H1 (cell line): Measurements from ENCODE around the gene SMIM35. TPM values are rescaled to one million over a fixed set of nuclear protein-coding genes. Genes with fewer than 3 reads are reported as not detected.
A peak's percentile ranks its signal among the peaks of the same experiment; 100 is the strongest.

Experiments used
- CTCF ChIA-PET: fragments of 300-600 bp; sonication (Branson Sonifier 250); formaldehyde crosslinking; loops from one replicate; lab custom pipeline; 2021; ENCODE audit not compliant: partially characterized antibody; lab: Charles Lee
- POLR2A ChIA-PET: fragments of 300-600 bp; sonication (Branson Sonifier 250); formaldehyde crosslinking; loops from one replicate; lab custom pipeline; 2021; ENCODE audit warnings: inconsistent platforms; ENCODE audit not compliant: partially characterized antibody; lab: Charles Lee
- DNase-seq, 2 experiments: peaks; one replicate each; pipeline versions ENCODE4 v3.0.0 to v3.0.0-alpha.2; 2010 to 2022; ENCODE audit warnings: low spot score in 2 of 2, low read depth in 1 of 2, mixed read lengths in 1 of 2
- FAIRE-seq: peaks from 2 replicates; lab custom pipeline; 2011; peaks lifted over from hg19 to GRCh38; lab: Jason Lieb, UNC
- H2AFZ ChIP-seq: 2 replicates; pipeline ENCODE4 v1.8.1; 2012; ENCODE audit warnings: low read length, inconsistent platforms
- H2AK5ac ChIP-seq: 2 replicates; pipeline ENCODE4 v1.6.1; 2013; ENCODE audit warnings: low read depth, low read length
- H2BK120ac ChIP-seq: replicated peaks from 2 replicates; pipeline ENCODE3; 2013; ENCODE audit warnings: low read depth, low read length, inconsistent platforms
- H2BK12ac ChIP-seq: 2 replicates; pipeline ENCODE4 v1.6.1; 2013; ENCODE audit warnings: low read depth, low read length
- H2BK15ac ChIP-seq: 2 replicates; pipeline ENCODE4 v1.6.1; 2013; ENCODE audit warnings: low read length
- H2BK20ac ChIP-seq: 2 replicates; pipeline ENCODE4 v1.6.1; 2013; ENCODE audit warnings: low read length
- H2BK5ac ChIP-seq: 2 replicates; pipeline ENCODE4 v1.6.1; 2013; ENCODE audit warnings: low read depth, low read length
- H3K14ac ChIP-seq: 2 replicates; pipeline ENCODE4 v1.6.1; 2013; ENCODE audit warnings: inconsistent platforms; ENCODE audit not compliant: insufficient read length
- H3K18ac ChIP-seq: 2 replicates; pipeline ENCODE4 v1.6.1; 2013; ENCODE audit warnings: low read length; ENCODE audit errors: extremely low read depth
- H3K23ac ChIP-seq: 2 replicates; pipeline ENCODE4 v1.6.1; 2013; ENCODE audit warnings: inconsistent platforms; ENCODE audit not compliant: insufficient read length
- H3K23me2 ChIP-seq: 2 replicates; pipeline ENCODE4 v1.6.1; 2013; ENCODE audit warnings: low read depth, low read length
- H3K27ac ChIP-seq: 2 replicates; pipeline ENCODE4 v1.6.1; 2011; ENCODE audit warnings: low read depth, low read length, inconsistent platforms
- H3K27me3 ChIP-seq, 4 experiments: replicated peaks in 1 of 4; 1 replicate in 1 of 4; 2 replicates in 3 of 4; pipeline versions ENCODE4 v1.6.1 to v1.8.1; 2011 to 2013; ENCODE audit warnings: low read length in 3 of 4, mild to moderate bottlenecking in 3 of 4, inconsistent platforms in 2 of 4, mixed read lengths in 2 of 4, moderate library complexity in 1 of 4; ENCODE audit not compliant: control insufficient read depth in 3 of 4, insufficient read depth in 3 of 4; ENCODE audit errors: extremely low read depth in 1 of 4
- H3K36me3 ChIP-seq, 4 experiments: 2 replicates each; pipeline versions ENCODE4 v1.6.1 to v1.8.1; 2011 to 2013; ENCODE audit warnings: mild to moderate bottlenecking in 4 of 4, low read length in 3 of 4, moderate library complexity in 2 of 4, control low read depth in 1 of 4, inconsistent platforms in 1 of 4; ENCODE audit not compliant: insufficient read depth in 4 of 4, control insufficient read depth in 2 of 4
- H3K4ac ChIP-seq: replicated peaks from 2 replicates; pipeline ENCODE3; 2013; ENCODE audit warnings: low read length, low read depth, mixed read lengths, inconsistent platforms; ENCODE audit not compliant: insufficient read length
- H3K4me1 ChIP-seq, 4 experiments: replicated peaks in 1 of 4; 1 replicate in 1 of 4; 2 replicates in 3 of 4; pipeline versions ENCODE4 v1.6.1 to v1.8.1; 2011 to 2013; ENCODE audit warnings: low read length in 3 of 4, inconsistent platforms in 2 of 4, mixed read lengths in 1 of 4; ENCODE audit not compliant: insufficient read depth in 4 of 4, control insufficient read depth in 3 of 4
- H3K4me2 ChIP-seq, 2 experiments: 2 replicates each; pipeline versions ENCODE4 v1.6.1 to v1.8.1; 2011 to 2013; ENCODE audit warnings: low read depth in 2 of 2, low read length in 2 of 2, control low read depth in 1 of 2, inconsistent platforms in 1 of 2, mild to moderate bottlenecking in 1 of 2; ENCODE audit not compliant: insufficient read depth in 1 of 2
- H3K4me3 ChIP-seq, 4 experiments: fragments of 200-600, 300-600 bp in 1 of 4; sonication (generic), shearing (Covaris generic), sonication (Bioruptor Twin) in 1 of 4; 2 replicates each; pipeline versions ENCODE4 v1.5.1 to v1.8.1; 2011 to 2016; ENCODE audit warnings: low read length in 4 of 4, low read depth in 3 of 4, control low read depth in 2 of 4, inconsistent platforms in 2 of 4, mild to moderate bottlenecking in 2 of 4, mixed read lengths in 1 of 4, moderate library complexity in 1 of 4; ENCODE audit not compliant: insufficient read depth in 2 of 4; ENCODE audit errors: extremely low read depth in 1 of 4
- H3K56ac ChIP-seq: replicated peaks from 2 replicates; pipeline ENCODE3; 2013; ENCODE audit warnings: low read depth, mild to moderate bottlenecking, mixed read lengths, low read length, inconsistent platforms; ENCODE audit not compliant: insufficient read length
- H3K79me1 ChIP-seq: 2 replicates; pipeline ENCODE4 v1.6.1; 2013; ENCODE audit warnings: low read depth, low read length, control low read depth
- H3K79me2 ChIP-seq, 2 experiments: 2 replicates each; pipeline versions ENCODE4 v1.6.1 to v1.8.1; 2012 to 2013; ENCODE audit warnings: low read length in 2 of 2, mild to moderate bottlenecking in 2 of 2, inconsistent platforms in 1 of 2; ENCODE audit not compliant: insufficient read depth in 2 of 2, control insufficient read depth in 1 of 2
- H3K9ac ChIP-seq, 4 experiments: replicated peaks in 1 of 4; 1 replicate in 1 of 4; 2 replicates in 3 of 4; pipeline versions ENCODE4 v1.6.1 to v1.8.1; 2011 to 2013; ENCODE audit warnings: low read depth in 3 of 4, low read length in 3 of 4, control low read depth in 2 of 4, mild to moderate bottlenecking in 2 of 4, moderate library complexity in 2 of 4, inconsistent platforms in 1 of 4; ENCODE audit errors: extremely low read depth in 1 of 4
- H3K9me3 ChIP-seq, 2 experiments: 2 replicates each; pipeline versions ENCODE4 v1.6.1 to v1.8.1; 2012 to 2013; ENCODE audit warnings: mild to moderate bottlenecking in 2 of 2, moderate library complexity in 2 of 2, control low read depth in 1 of 2, inconsistent platforms in 1 of 2, low read depth in 1 of 2, low read length in 1 of 2, mixed read lengths in 1 of 2; ENCODE audit not compliant: insufficient read depth in 2 of 2
- H4K20me1 ChIP-seq, 2 experiments: replicated peaks in 1 of 2; 2 replicates each; pipeline versions ENCODE3 to v1.8.1; 2011 to 2013; ENCODE audit warnings: inconsistent platforms in 2 of 2, low read length in 2 of 2, mild to moderate bottlenecking in 1 of 2; ENCODE audit not compliant: insufficient read depth in 2 of 2, control insufficient read depth in 1 of 2
- H4K5ac ChIP-seq: 2 replicates; pipeline ENCODE4 v1.6.1; 2013; ENCODE audit warnings: low read length, low read depth, mixed read lengths, inconsistent platforms; ENCODE audit not compliant: insufficient read length
- H4K8ac ChIP-seq: 2 replicates; pipeline ENCODE4 v1.8.0; 2013; ENCODE audit warnings: mild to moderate bottlenecking, moderate library complexity, low read length, inconsistent platforms; ENCODE audit not compliant: insufficient read depth; ENCODE audit errors: extremely low read depth
- H4K91ac ChIP-seq: replicated peaks from 2 replicates; pipeline ENCODE3; 2013; ENCODE audit warnings: low read length, mixed read lengths, inconsistent platforms; ENCODE audit not compliant: insufficient read length
- EGR1 ChIP-seq: IDR thresholded peaks from 2 replicates; pipeline ENCODE4 v1.6.1; 2011; ENCODE audit warnings: low read depth, low read length, borderline replicate concordance
- JUN ChIP-seq: IDR thresholded peaks from 2 replicates; pipeline ENCODE4 v1.6.1; 2011; ENCODE audit warnings: low read depth, mild to moderate bottlenecking, improper control_type of control experiment, low read length
- KDM4A ChIP-seq: IDR thresholded peaks from one replicate; pipeline ENCODE4 v1.7.1; 2012; ENCODE audit warnings: low read depth, mild to moderate bottlenecking, moderate library complexity, low read length, inconsistent platforms; ENCODE audit not compliant: severe bottlenecking
- PHF8 ChIP-seq: fragments of 200-600 bp; sonication (generic); conservative IDR thresholded peaks from 2 replicates; pipeline ENCODE4 v1.7.1; 2012; ENCODE audit warnings: low read depth, mild to moderate bottlenecking, inconsistent platforms, low read length, moderate library complexity
- POU5F1 ChIP-seq: IDR thresholded peaks from 2 replicates; pipeline ENCODE4 v1.6.1; 2011; ENCODE audit warnings: low read depth, mild to moderate bottlenecking, low read length, moderate library complexity
- RAD21 ChIP-seq, 2 experiments: IDR thresholded peaks in 1 of 2; conservative IDR thresholded peaks in 1 of 2; 2 replicates each; pipeline ENCODE4 v1.6.1; 2011; ENCODE audit warnings: low read depth in 2 of 2, low read length in 2 of 2, improper control_type of control experiment in 1 of 2, inconsistent platforms in 1 of 2, mild to moderate bottlenecking in 1 of 2, moderate library complexity in 1 of 2
- SIRT6 ChIP-seq: IDR thresholded peaks from one replicate; pipeline ENCODE4 v1.7.1; 2012; ENCODE audit warnings: low read length, inconsistent platforms
- TCF12 ChIP-seq: IDR thresholded peaks from 2 replicates; pipeline ENCODE4 v1.6.1; 2011; ENCODE audit warnings: low read depth, mild to moderate bottlenecking, low read length
- WGBS, 2 experiments: shearing (Covaris generic) in 1 of 2; methylation state at CpG; one replicate each; pipeline versions ENCODE4 v1.1.6 to v1.1.7; 2013 to 2015; ENCODE audit warnings: low lambda C conversion rate in 2 of 2, mixed read lengths in 2 of 2, inconsistent platforms in 1 of 2, low coverage in 1 of 2, missing lambda C conversion rate in 1 of 2; ENCODE audit not compliant: insufficient replicate concordance in 2 of 2, insufficient coverage in 1 of 2, insufficient read length in 1 of 2; ENCODE audit errors: extremely low coverage in 1 of 2, missing lambda C conversion rate in 1 of 2; 5-methylcytosine and 5-hydroxymethylcytosine counted together
- polyA plus RNA-seq, 7 experiments: library from polyadenylated mRNA; depleted of rRNA in 3 of 7; stranded (reverse) in 5 of 7; unstranded in 2 of 7; fragments of >200 nt in 5 of 7; fragments of 200-250 nt in 2 of 7; gene quantifications; 1 replicate in 5 of 7; 2 replicates in 1 of 7; 4 replicates in 1 of 7; pipeline versions ENCODE4 v1.2.1 to v1.2.3, GENCODE V29; 2011 to 2013; ENCODE audit warnings: missing spikeins in 2 of 7, mixed read lengths in 2 of 7
- total RNA-seq: library from RNA; stranded (reverse); fragmentation: NEBNext Ultra II Directional; extraction: Animal tissue kit (Norgen Biotek cat#: 25700); gene quantifications from 2 replicates; pipeline ENCODE4 v1.2.1, GENCODE V29; 2021
- TF ChIP-seq, protein P1 (sequence below): IDR thresholded peaks from 2 replicates; pipeline ENCODE4 v1.6.1; 2012; ENCODE audit warnings: low read length, inconsistent platforms

The SMIM35 gene
- total and polyA plus RNA-seq, 2 of the 8 experiments (the other 6 are each of a cell fraction or from before 2014, with no cell fraction given), result not detected

DNA sequence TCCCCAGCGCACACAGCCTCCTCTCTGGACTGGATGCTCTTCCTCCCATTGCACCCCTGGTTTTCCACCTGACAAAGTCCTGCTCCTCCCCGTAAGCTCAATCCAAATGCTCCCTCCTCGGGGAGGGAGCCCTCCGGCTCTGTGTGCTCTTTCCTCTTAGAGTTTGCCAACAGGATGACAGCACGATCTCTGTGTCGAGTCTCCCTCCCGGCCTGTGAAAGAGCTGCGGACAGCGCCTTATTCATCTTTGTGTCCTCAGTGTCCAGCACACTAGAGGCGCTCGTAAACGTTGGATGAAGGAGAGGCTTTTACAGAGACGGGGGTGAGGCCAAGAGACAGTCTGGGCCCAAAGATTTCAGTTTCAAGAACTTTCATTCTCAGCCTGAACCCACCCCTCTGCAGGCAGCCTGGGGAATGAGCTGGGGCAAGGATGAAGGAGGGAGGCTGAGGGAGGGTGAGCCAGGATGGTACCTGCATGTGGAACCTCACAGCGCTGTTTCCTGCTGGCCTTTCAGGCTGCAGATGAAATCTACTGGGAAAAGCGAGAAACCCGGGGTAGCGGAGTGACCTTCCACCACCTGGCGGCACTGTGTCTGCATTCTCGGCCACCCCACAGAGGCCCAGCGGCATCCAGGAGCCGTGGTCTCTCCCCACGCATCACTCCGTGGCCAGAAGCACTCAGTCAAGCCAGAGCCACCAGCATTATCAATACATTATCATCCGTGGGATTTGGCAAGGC lies 18.4 kb downstream of the SMIM35 start:
- Histone ChIP-seq H2BK20ac (no peak overlapping the region), H4K91ac (no peak overlapping the region), H2BK120ac (no peak overlapping the region), H3K27ac (no peak overlapping the region), H3K9ac (no peak overlapping the region), H3K18ac (no peak overlapping the region), H3K56ac (no peak overlapping the region), H3K79me2 (no peaks in the 10 kb centered on the region), H3K4me3 (no peak overlapping the region), H3K4ac (no peak overlapping the region), H3K36me3 (no peaks in the 10 kb centered on the region), H4K8ac (peak overlapping the region; percentile 62; the same call in 1 of the 2 replicates), H2BK15ac (no peak overlapping the region), H2BK12ac (no peak overlapping the region), H3K79me1 (no peaks in the 10 kb centered on the region), H2AK5ac (no peak overlapping the region), H2AFZ (no peak overlapping the region), H3K23me2 (no peaks in the 10 kb centered on the region), H3K27me3 (no peaks in the 10 kb centered on the region), H2BK5ac (no peak overlapping the region), H4K20me1 (no peaks in the 10 kb centered on the region), H3K4me1 (peaks cover 0 to 6% (median 3%) of the 10 kb centered on the region in 4 experiments; a peak in 3 of 7 replicates), H3K14ac (no peak overlapping the region), H3K4me2 (no peak overlapping the region), H3K23ac (no peak overlapping the region), H3K9me3 (no peaks in the 10 kb centered on the region), H4K5ac (no peak overlapping the region)
- 70% methylated on average over 23 of the region's 24 CpGs; no CpG with 5 or more reads in 1 of the 2 experiments for WGBS, 2 experiments
- peak in 1 of 2 experiments; percentile 72 for DNase-seq
- POLR2A ChIA-PET, result no interaction called here
- FAIRE-seq, result no peak
- CTCF ChIA-PET, result interaction anchor here (0.7 to 3.3 kb wide), 9 partner anchors 8 to 161 kb away, joined by 3 to 18 read pairs (median 3); partner anchors contain the start of gene TMPRSS4
- TF ChIP-seq POU5F1, result no peak
- TF ChIP-seq PHF8, result no peak
- peak; percentile 75; the same call in 1 of the 2 replicates for TF ChIP-seq EGR1
- TF ChIP-seq TCF12, result no peak
- TF ChIP-seq JUN, result no peak
- TF ChIP-seq RAD21 (IDR thresholded peaks at IDR 0.05 in 1 of 2, conservative IDR thresholded peaks at IDR 0.05 in 1 of 2; ENCODE audit: low read depth in 2 of 2, low read length in 2 of 2), result peak; percentile 60 to 78
- TF ChIP-seq KDM4A, result no peak
- no peak for TF ChIP-seq SIRT6
- TF ChIP-seq, protein P1, sequence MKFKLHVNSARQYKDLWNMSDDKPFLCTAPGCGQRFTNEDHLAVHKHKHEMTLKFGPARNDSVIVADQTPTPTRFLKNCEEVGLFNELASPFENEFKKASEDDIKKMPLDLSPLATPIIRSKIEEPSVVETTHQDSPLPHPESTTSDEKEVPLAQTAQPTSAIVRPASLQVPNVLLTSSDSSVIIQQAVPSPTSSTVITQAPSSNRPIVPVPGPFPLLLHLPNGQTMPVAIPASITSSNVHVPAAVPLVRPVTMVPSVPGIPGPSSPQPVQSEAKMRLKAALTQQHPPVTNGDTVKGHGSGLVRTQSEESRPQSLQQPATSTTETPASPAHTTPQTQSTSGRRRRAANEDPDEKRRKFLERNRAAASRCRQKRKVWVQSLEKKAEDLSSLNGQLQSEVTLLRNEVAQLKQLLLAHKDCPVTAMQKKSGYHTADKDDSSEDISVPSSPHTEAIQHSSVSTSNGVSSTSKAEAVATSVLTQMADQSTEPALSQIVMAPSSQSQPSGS, result no peak
